Measurements from ENCODE around the gene ARRB1.

The ARRB1 gene

GRCh38 chr11:75326439-75326810, 25.0 kb downstream of the ARRB1 start:
- peaks cover 2% of the 10 kb centered on the region for H3K79me1 ChIP-seq (ENCODE audit: low read length)
- peaks cover 17% of the 10 kb centered on the region in 2 experiments for H3K4me1 ChIP-seq (ENCODE audit: control insufficient read depth in 1 of 2, insufficient read depth in 2 of 2, low read length in 2 of 2)
- no peak overlapping the region for H3K14ac ChIP-seq (ENCODE audit: low read length)
- peaks cover 2% of the 10 kb centered on the region for H3K79me2 ChIP-seq (ENCODE audit: control insufficient read depth, insufficient read depth, low read length, poor library complexity)
- no peak for DNase-seq
- H3K4me3 ChIP-seq (ENCODE audit: low read depth, low read length) = no peak overlapping the region
- H4K91ac ChIP-seq (ENCODE audit: low read depth, low read length) = no peak overlapping the region
- WGBS (ENCODE audit: extremely low coverage, insufficient coverage, insufficient read length) = 100% methylated on average over 2 of the region's 3 CpGs
- H2BK12ac ChIP-seq (ENCODE audit: low read length) = peak overlapping the region; percentile 41
- H4K8ac ChIP-seq (ENCODE audit: low read depth, low read length) = no peak overlapping the region
- H3K27me3 ChIP-seq (ENCODE audit: insufficient read depth, low read length) = no peaks in the 10 kb centered on the region
- no peak overlapping the region for H3K23ac ChIP-seq (ENCODE audit: low read length)
- H2AK5ac ChIP-seq (ENCODE audit: low read length) = no peak overlapping the region
- no peak overlapping the region for H2BK5ac ChIP-seq (ENCODE audit: low read depth, low read length, poor library complexity)
- no peak overlapping the region for H3K4me2 ChIP-seq (ENCODE audit: low read length)
- peaks cover 2% of the 10 kb centered on the region for H3K9me3 ChIP-seq (ENCODE audit: insufficient read depth, low read depth, low read length)
- no peak overlapping the region for H3K18ac ChIP-seq (ENCODE audit: low read length)
- H2AFZ ChIP-seq (ENCODE audit: insufficient read depth, low read length, poor library complexity) = no peak overlapping the region
- no peak overlapping the region for H2BK120ac ChIP-seq (ENCODE audit: insufficient read depth, low read length, poor library complexity)
- peaks cover 0 to 2% of the 10 kb centered on the region in 2 experiments for H3K36me3 ChIP-seq (ENCODE audit: control insufficient read depth in 1 of 2, insufficient read depth in 2 of 2, low read length in 2 of 2)
- no peak overlapping the region for H3K27ac ChIP-seq (ENCODE audit: low read depth, low read length)
- no peak overlapping the region for H3K4ac ChIP-seq (ENCODE audit: low read depth, low read length)
- no peak overlapping the region for H4K12ac ChIP-seq (ENCODE audit: low read depth, low read length)
- no peak overlapping the region for H3K9ac ChIP-seq (ENCODE audit: low read length)

- no peak overlapping the region for H2AFZ ChIP-seq (ENCODE audit: insufficient read depth, low read length, poor library complexity)
- H3K4me3 ChIP-seq (ENCODE audit: low read depth, low read length) = no peak overlapping the region
- peaks cover 2% of the 10 kb centered on the region for H3K9me3 ChIP-seq (ENCODE audit: insufficient read depth, low read depth, low read length)
- H3K4me2 ChIP-seq (ENCODE audit: low read length) = no peak overlapping the region
- no CpG with 5 or more reads among the region's 10 CpGs for WGBS (ENCODE audit: extremely low coverage, insufficient coverage, insufficient read length)
- H3K18ac ChIP-seq (ENCODE audit: low read length) = no peak overlapping the region
- no peak overlapping the region for H2BK120ac ChIP-seq (ENCODE audit: insufficient read depth, low read length, poor library complexity)
- H2BK5ac ChIP-seq (ENCODE audit: low read depth, low read length, poor library complexity) = no peak overlapping the region
- H4K91ac ChIP-seq (ENCODE audit: low read depth, low read length) = no peak overlapping the region
- H3K9ac ChIP-seq (ENCODE audit: low read length) = no peak overlapping the region
- H3K4ac ChIP-seq (ENCODE audit: low read depth, low read length) = peak overlapping the region; percentile 33
- peaks cover 15 to 17% of the 10 kb centered on the region in 2 experiments for H3K4me1 ChIP-seq (ENCODE audit: control insufficient read depth in 1 of 2, insufficient read depth in 2 of 2, low read length in 2 of 2)
- no peak overlapping the region for H2AK5ac ChIP-seq (ENCODE audit: low read length)
- H3K27me3 ChIP-seq (ENCODE audit: insufficient read depth, low read length) = no peaks in the 10 kb centered on the region
- peaks cover 2% of the 10 kb centered on the region for H3K79me2 ChIP-seq (ENCODE audit: control insufficient read depth, insufficient read depth, low read length, poor library complexity)
- peaks cover 0 to 2% of the 10 kb centered on the region in 2 experiments for H3K36me3 ChIP-seq (ENCODE audit: control insufficient read depth in 1 of 2, insufficient read depth in 2 of 2, low read length in 2 of 2)
- no peak overlapping the region for H3K27ac ChIP-seq (ENCODE audit: low read depth, low read length)
- peaks cover 2% of the 10 kb centered on the region for H3K79me1 ChIP-seq (ENCODE audit: low read length)
- DNase-seq = no peak
- no peak overlapping the region for H3K14ac ChIP-seq (ENCODE audit: low read length)
- no peak overlapping the region for H3K23ac ChIP-seq (ENCODE audit: low read length)
- H4K8ac ChIP-seq (ENCODE audit: low read depth, low read length) = no peak overlapping the region
- H4K12ac ChIP-seq (ENCODE audit: low read depth, low read length) = no peak overlapping the region
- H2BK12ac ChIP-seq (ENCODE audit: low read length) = no peak overlapping the region
Measured at GRCh38 chr11:75325713-75326438, 25.6 kb downstream of the ARRB1 start.

- Histone ChIP-seq H3K9ac (ENCODE audit: low read length) (no peak overlapping the region), H3K79me2 (ENCODE audit: control insufficient read depth, insufficient read depth, low read length, poor library complexity) (peaks cover 2% of the 10 kb centered on the region), H2BK120ac (ENCODE audit: insufficient read depth, low read length, poor library complexity) (no peak overlapping the region), H3K9me3 (ENCODE audit: insufficient read depth, low read depth, low read length) (peaks cover 4% of the 10 kb centered on the region), H4K8ac (ENCODE audit: low read depth, low read length) (no peak overlapping the region), H4K12ac (ENCODE audit: low read depth, low read length) (no peak overlapping the region), H3K14ac (ENCODE audit: low read length) (no peak overlapping the region), H2AK5ac (ENCODE audit: low read length) (no peak overlapping the region), H2BK5ac (ENCODE audit: low read depth, low read length, poor library complexity) (no peak overlapping the region), H3K4me2 (ENCODE audit: low read length) (no peak overlapping the region), H3K27me3 (ENCODE audit: insufficient read depth, low read length) (no peaks in the 10 kb centered on the region), H3K4me1 (ENCODE audit: control insufficient read depth in 1 of 2, insufficient read depth in 2 of 2, low read length in 2 of 2) (peaks cover 8 to 11% of the 10 kb centered on the region in 2 experiments), H3K18ac (ENCODE audit: low read length) (no peak overlapping the region), H3K79me1 (ENCODE audit: low read length) (peaks cover 2% of the 10 kb centered on the region), H3K4ac (ENCODE audit: low read depth, low read length) (no peak overlapping the region), H2BK12ac (ENCODE audit: low read length) (no peak overlapping the region), H3K36me3 (ENCODE audit: control insufficient read depth in 1 of 2, insufficient read depth in 2 of 2, low read length in 2 of 2) (peaks cover 0 to 2% of the 10 kb centered on the region in 2 experiments), H4K91ac (ENCODE audit: low read depth, low read length) (no peak overlapping the region), H2AFZ (ENCODE audit: insufficient read depth, low read length, poor library complexity) (no peak overlapping the region), H3K27ac (ENCODE audit: low read depth, low read length) (no peak overlapping the region), H3K23ac (ENCODE audit: low read length) (no peak overlapping the region), H3K4me3 (ENCODE audit: low read depth, low read length) (no peak overlapping the region)
- no CpG with 5 or more reads among the region's 4 CpGs for WGBS (ENCODE audit: extremely low coverage, insufficient coverage, insufficient read length)
- no peak for DNase-seq
Measured at GRCh38 chr11:75324740-75325139, 26.7 kb downstream of the ARRB1 start.

- no peak overlapping the region for H4K91ac ChIP-seq (ENCODE audit: low read depth, low read length)
Measured at GRCh38 chr11:75324189-75324588, 27.3 kb downstream of the ARRB1 start.

More at GRCh38 chr11:75324189-75324588, 27.3 kb downstream of the ARRB1 start:
- Histone ChIP-seq H3K18ac (ENCODE audit: low read length) (no peak overlapping the region), H4K12ac (ENCODE audit: low read depth, low read length) (no peak overlapping the region), H2BK120ac (ENCODE audit: insufficient read depth, low read length, poor library complexity) (no peak overlapping the region), H3K79me2 (ENCODE audit: control insufficient read depth, insufficient read depth, low read length, poor library complexity) (peaks cover 2% of the 10 kb centered on the region), H3K23ac (ENCODE audit: low read length) (no peak overlapping the region), H3K27ac (ENCODE audit: low read depth, low read length) (no peak overlapping the region), H3K4ac (ENCODE audit: low read depth, low read length) (peak overlapping the region; percentile 13), H3K4me2 (ENCODE audit: low read length) (no peak overlapping the region), H3K4me1 (ENCODE audit: control insufficient read depth in 1 of 2, insufficient read depth in 2 of 2, low read length in 2 of 2) (peaks cover 8 to 9% of the 10 kb centered on the region in 2 experiments), H4K8ac (ENCODE audit: low read depth, low read length) (no peak overlapping the region), H2AK5ac (ENCODE audit: low read length) (no peak overlapping the region), H3K79me1 (ENCODE audit: low read length) (no peaks in the 10 kb centered on the region), H2BK5ac (ENCODE audit: low read depth, low read length, poor library complexity) (no peak overlapping the region), H2AFZ (ENCODE audit: insufficient read depth, low read length, poor library complexity) (no peak overlapping the region), H3K27me3 (ENCODE audit: insufficient read depth, low read length) (no peaks in the 10 kb centered on the region), H3K36me3 (ENCODE audit: control insufficient read depth in 1 of 2, insufficient read depth in 2 of 2, low read length in 2 of 2) (peaks cover 0 to 2% of the 10 kb centered on the region in 2 experiments), H3K9me3 (ENCODE audit: insufficient read depth, low read depth, low read length) (peaks cover 4% of the 10 kb centered on the region), H3K4me3 (ENCODE audit: low read depth, low read length) (no peak overlapping the region), H2BK12ac (ENCODE audit: low read length) (no peak overlapping the region), H3K9ac (ENCODE audit: low read length) (no peak overlapping the region), H3K14ac (ENCODE audit: low read length) (no peak overlapping the region)
- DNase-seq = no peak
- no CpG with 5 or more reads among the region's 12 CpGs for WGBS (ENCODE audit: extremely low coverage, insufficient coverage, insufficient read length)
